ENCODE measurements around the gene PRKAG2. TPM values are rescaled to one million over a fixed set of nuclear protein-coding genes. Genes with fewer than 3 reads are reported as not detected.

The PRKAG2 gene
- total RNA-seq, 1 donor from 2014 or later: 18.5 TPM

- H3K36me3 Mint-ChIP-seq (ENCODE audit: low read depth): no peaks in the 10 kb centered on the region
- no peak overlapping the region for H3K27ac Mint-ChIP-seq
- intact Hi-C loops (cut with micrococcal nuclease): no loop called here
- no peaks in the 10 kb centered on the region for H3K4me1 Mint-ChIP-seq (ENCODE audit: low read depth)
- DNase-seq (ENCODE audit: low spot score): no peak
- no peak overlapping the region for H3K4me3 Mint-ChIP-seq
- no peaks in the 10 kb centered on the region for H3K9me3 Mint-ChIP-seq
- H3K27me3 Mint-ChIP-seq (ENCODE audit: insufficient read depth): no peaks in the 10 kb centered on the region
Measured at GRCh38 chr7:151694828-151695580, 181.9 kb downstream of the PRKAG2 start.

DNA sequence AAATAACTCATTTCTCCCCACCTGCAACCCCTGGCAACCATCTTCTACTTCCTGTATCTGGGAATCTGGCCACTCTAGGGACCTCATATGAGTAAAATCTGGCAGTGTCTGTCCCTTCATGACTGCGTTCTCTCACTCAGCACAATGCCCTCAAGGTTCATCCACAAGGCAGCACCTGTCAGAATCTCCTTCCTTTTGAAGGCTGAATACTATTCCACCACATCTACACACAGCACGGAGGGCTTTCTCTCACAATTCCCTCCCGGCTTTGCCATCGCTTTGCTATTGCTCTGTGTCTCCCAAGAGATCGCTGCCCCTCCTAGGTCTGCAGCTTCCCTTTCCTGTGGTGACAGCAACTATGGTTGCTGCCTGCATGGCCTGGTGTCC, 182.5 kb downstream of the PRKAG2 start:
- Mint-ChIP-seq H3K36me3 (ENCODE audit: low read depth) (no peaks in the 10 kb centered on the region), H3K27me3 (ENCODE audit: insufficient read depth) (no peaks in the 10 kb centered on the region), H3K27ac (no peak overlapping the region), H3K9me3 (no peaks in the 10 kb centered on the region), H3K4me1 (ENCODE audit: low read depth) (no peaks in the 10 kb centered on the region), H3K4me3 (no peak overlapping the region)
- intact Hi-C loops (cut with micrococcal nuclease): no loop called here
- DNase-seq (ENCODE audit: low spot score): no peak

DNA sequence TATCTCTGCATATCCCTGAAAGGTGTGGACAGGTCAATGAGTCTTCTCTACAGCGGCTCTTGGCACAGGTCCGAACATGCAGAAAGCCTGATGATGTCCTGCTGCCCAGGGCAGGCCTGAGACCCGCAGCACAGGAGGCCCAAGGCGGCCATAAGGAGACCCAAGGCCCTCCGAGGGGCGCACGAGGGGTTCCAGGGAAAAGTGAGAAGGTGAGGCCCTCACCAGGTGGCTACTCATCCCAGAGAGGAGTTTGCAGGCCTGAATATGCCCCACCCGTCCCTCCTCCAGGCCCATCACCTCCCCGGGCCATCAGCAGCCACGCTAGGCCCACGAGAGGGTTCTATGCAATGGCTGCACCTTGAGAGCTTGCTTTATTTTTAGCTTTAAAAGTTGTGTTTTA, 183.8 kb downstream of the PRKAG2 start:
- H3K9me3 Mint-ChIP-seq: no peaks in the 10 kb centered on the region

GRCh38 chr7:151692721-151693120, 184.2 kb downstream of the PRKAG2 start:
- intact Hi-C loops (cut with micrococcal nuclease): no loop called here
- Mint-ChIP-seq H3K27ac (no peak overlapping the region), H3K27me3 (ENCODE audit: insufficient read depth) (no peaks in the 10 kb centered on the region), H3K4me3 (no peak overlapping the region), H3K36me3 (ENCODE audit: low read depth) (no peaks in the 10 kb centered on the region), H3K9me3 (no peaks in the 10 kb centered on the region), H3K4me1 (ENCODE audit: low read depth) (no peaks in the 10 kb centered on the region)
- DNase-seq (ENCODE audit: low spot score): no peak

More for the DNA sequence above, 183.8 kb downstream of the PRKAG2 start:
- Mint-ChIP-seq H3K4me1 (ENCODE audit: low read depth) (no peaks in the 10 kb centered on the region), H3K27me3 (ENCODE audit: insufficient read depth) (no peaks in the 10 kb centered on the region), H3K27ac (no peak overlapping the region), H3K4me3 (no peak overlapping the region), H3K36me3 (ENCODE audit: low read depth) (no peaks in the 10 kb centered on the region)
- intact Hi-C loops (cut with micrococcal nuclease): no loop called here
- DNase-seq (ENCODE audit: low spot score): no peak

DNA sequence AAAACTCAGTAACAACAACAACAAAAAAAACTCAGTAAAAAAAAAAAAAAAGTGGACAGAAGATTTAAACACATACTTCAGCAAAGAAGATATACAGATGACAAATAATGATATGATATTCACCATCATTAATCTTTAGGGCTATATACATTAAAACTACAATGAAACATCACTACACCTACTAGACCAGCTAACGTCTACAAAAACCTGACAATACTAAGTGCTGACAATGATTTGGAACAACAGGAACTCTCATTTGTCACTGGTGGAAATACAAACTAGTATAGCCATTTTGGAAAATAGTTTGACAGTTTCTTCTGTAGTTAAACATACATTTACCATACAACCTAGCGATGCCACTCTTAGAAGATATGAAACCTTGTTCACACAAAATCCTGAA, 185.5 kb downstream of the PRKAG2 start:
- Mint-ChIP-seq H3K4me1 (ENCODE audit: low read depth) (no peaks in the 10 kb centered on the region), H3K27ac (no peak overlapping the region), H3K27me3 (ENCODE audit: insufficient read depth) (no peaks in the 10 kb centered on the region), H3K9me3 (no peaks in the 10 kb centered on the region), H3K4me3 (no peak overlapping the region), H3K36me3 (ENCODE audit: low read depth) (no peaks in the 10 kb centered on the region)
- intact Hi-C loops (cut with micrococcal nuclease): no loop called here
- no peak for DNase-seq (ENCODE audit: low spot score)

GRCh38 chr7:151690606-151691005, 186.3 kb downstream of the PRKAG2 start:
- DNase-seq (ENCODE audit: low spot score): no peak
- Mint-ChIP-seq H3K36me3 (ENCODE audit: low read depth) (no peaks in the 10 kb centered on the region), H3K27ac (no peak overlapping the region), H3K4me3 (no peak overlapping the region), H3K4me1 (ENCODE audit: low read depth) (no peaks in the 10 kb centered on the region), H3K9me3 (no peaks in the 10 kb centered on the region), H3K27me3 (ENCODE audit: insufficient read depth) (no peaks in the 10 kb centered on the region)
- intact Hi-C loops (cut with micrococcal nuclease): no loop called here

- H3K9me3 Mint-ChIP-seq: no peaks in the 10 kb centered on the region
- no peaks in the 10 kb centered on the region for H3K27me3 Mint-ChIP-seq (ENCODE audit: insufficient read depth)
- H3K4me1 Mint-ChIP-seq (ENCODE audit: low read depth): no peaks in the 10 kb centered on the region
- intact Hi-C loops (cut with micrococcal nuclease): no loop called here
- no peaks in the 10 kb centered on the region for H3K36me3 Mint-ChIP-seq (ENCODE audit: low read depth)
- no peak overlapping the region for H3K4me3 Mint-ChIP-seq
- no peak for DNase-seq (ENCODE audit: low spot score)
- no peak overlapping the region for H3K27ac Mint-ChIP-seq
Measured at GRCh38 chr7:151689196-151689971, 187.5 kb downstream of the PRKAG2 start.

DNA sequence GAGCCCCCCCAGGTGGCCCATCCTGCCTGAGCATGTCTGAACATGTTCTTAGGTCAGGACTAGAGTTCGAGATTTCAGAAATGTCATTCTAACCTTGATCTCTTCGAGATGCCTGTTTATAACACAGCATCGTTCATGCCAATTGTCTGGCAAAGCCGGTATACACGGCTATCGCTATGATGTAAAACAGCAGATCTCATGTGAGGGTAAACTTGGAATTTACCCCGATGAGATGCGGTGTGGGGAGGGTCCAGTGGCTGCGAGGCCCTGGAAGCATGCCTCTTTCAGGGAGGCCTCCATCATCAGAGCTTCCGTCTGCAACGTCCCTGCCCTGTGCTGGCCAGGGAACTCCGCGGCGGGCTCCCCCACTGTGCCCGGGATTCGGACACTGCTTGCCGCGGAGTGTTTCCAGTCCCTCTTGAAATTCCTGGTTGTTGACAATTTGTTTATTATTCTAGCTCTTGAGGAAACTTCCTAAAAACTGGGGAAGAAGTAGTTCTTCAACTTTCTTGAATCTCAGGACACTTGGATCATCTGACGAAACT, 188.6 kb downstream of the PRKAG2 start:
- Mint-ChIP-seq H3K36me3 (ENCODE audit: low read depth) (no peaks in the 10 kb centered on the region), H3K9me3 (no peaks in the 10 kb centered on the region), H3K27ac (no peak overlapping the region), H3K4me1 (ENCODE audit: low read depth) (no peaks in the 10 kb centered on the region), H3K4me3 (no peak overlapping the region), H3K27me3 (ENCODE audit: insufficient read depth) (no peaks in the 10 kb centered on the region)
- intact Hi-C loops (cut with micrococcal nuclease): no loop called here
- DNase-seq (ENCODE audit: low spot score): no peak

DNA sequence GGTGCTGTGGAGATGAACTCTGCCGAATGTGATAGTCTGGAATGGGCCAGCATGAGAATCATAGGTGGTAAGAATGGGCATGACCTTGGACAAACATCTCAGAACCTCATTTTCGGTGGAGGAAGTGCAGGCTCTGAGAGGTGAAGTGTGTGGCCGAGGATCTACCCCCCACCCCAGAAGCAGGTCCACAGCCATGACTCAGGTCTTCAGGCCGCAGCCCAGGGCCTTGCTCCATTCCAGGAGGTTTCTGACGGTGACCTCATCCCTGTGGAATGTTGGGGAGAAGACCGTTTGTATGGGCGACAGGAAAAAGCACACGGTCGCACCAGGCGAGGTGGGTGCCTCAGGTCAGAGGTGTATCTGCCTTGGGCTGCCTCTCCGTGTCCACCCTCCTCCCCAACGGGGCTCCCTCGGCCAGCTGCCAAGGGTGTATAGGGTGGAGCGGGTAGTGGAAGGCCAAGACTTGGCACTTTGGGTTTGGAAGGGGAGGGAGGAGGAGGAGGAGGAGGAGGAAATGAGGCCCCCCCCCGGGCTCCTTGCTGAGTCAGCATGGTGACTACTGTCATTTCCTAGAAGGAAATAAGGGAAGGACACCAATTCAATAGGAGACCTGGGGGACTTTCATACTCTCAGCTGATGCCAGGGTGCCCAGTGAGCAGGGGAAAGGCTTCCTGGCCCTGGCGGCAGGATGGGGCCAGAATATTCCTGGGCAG, 189.2 kb downstream of the PRKAG2 start:
- Mint-ChIP-seq H3K9me3 (no peaks in the 10 kb centered on the region), H3K27me3 (ENCODE audit: insufficient read depth) (no peaks in the 10 kb centered on the region), H3K36me3 (ENCODE audit: low read depth) (no peaks in the 10 kb centered on the region), H3K27ac (no peak overlapping the region), H3K4me1 (ENCODE audit: low read depth) (no peaks in the 10 kb centered on the region), H3K4me3 (no peak overlapping the region)
- intact Hi-C loops (cut with micrococcal nuclease): no loop called here
- no peak for DNase-seq (ENCODE audit: low spot score)

DNA sequence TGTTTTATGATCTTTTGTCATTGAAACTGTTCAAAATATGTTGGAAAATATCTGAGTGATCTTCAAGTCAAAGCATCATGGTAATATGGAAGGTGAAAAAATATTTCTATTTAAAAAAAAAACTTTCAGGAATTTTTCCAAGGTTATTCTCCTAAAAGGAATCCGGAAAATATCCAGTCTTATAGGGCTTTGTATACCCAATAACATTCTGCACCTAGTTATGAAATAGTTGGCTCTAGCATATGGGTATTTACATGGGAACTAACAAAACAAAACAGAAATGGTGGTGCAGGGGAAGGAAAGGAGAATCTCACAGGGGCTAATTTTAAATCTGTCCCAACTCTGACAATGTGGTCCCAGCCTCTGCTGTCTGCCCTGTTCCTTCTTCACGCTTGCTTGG, 190.1 kb downstream of the PRKAG2 start:
- Mint-ChIP-seq H3K27me3 (ENCODE audit: insufficient read depth) (no peaks in the 10 kb centered on the region), H3K36me3 (ENCODE audit: low read depth) (no peaks in the 10 kb centered on the region), H3K4me1 (ENCODE audit: low read depth) (no peaks in the 10 kb centered on the region), H3K9me3 (no peaks in the 10 kb centered on the region), H3K27ac (no peak overlapping the region), H3K4me3 (no peak overlapping the region)
- no peak for DNase-seq (ENCODE audit: low spot score)
- intact Hi-C loops (cut with micrococcal nuclease): no loop called here

GRCh38 chr7:151686016-151686766, 190.7 kb downstream of the PRKAG2 start:
- H3K27ac Mint-ChIP-seq: no peak overlapping the region
- DNase-seq (ENCODE audit: low spot score): no peak
- H3K4me3 Mint-ChIP-seq: no peak overlapping the region
- H3K27me3 Mint-ChIP-seq (ENCODE audit: insufficient read depth): no peaks in the 10 kb centered on the region
- H3K4me1 Mint-ChIP-seq (ENCODE audit: low read depth): no peaks in the 10 kb centered on the region
- H3K36me3 Mint-ChIP-seq (ENCODE audit: low read depth): no peaks in the 10 kb centered on the region
- intact Hi-C loops (cut with micrococcal nuclease): no loop called here
- no peaks in the 10 kb centered on the region for H3K9me3 Mint-ChIP-seq

- no peak for DNase-seq (ENCODE audit: low spot score)
- H3K36me3 Mint-ChIP-seq (ENCODE audit: low read depth): no peaks in the 10 kb centered on the region
- H3K27me3 Mint-ChIP-seq (ENCODE audit: insufficient read depth): peaks cover 2% of the 10 kb centered on the region
- no peak overlapping the region for H3K4me3 Mint-ChIP-seq
- no peaks in the 10 kb centered on the region for H3K9me3 Mint-ChIP-seq
- H3K27ac Mint-ChIP-seq: no peak overlapping the region
- intact Hi-C loops (cut with micrococcal nuclease): no loop called here
- H3K4me1 Mint-ChIP-seq (ENCODE audit: low read depth): no peaks in the 10 kb centered on the region
Measured at GRCh38 chr7:151684408-151685175, 192.3 kb downstream of the PRKAG2 start.
